ENCODE data around the gene COL27A1. TPM values are rescaled to one million over a fixed set of nuclear protein-coding genes. Genes with fewer than 3 reads are reported as not detected.

The COL27A1 gene
- total and polyA plus RNA-seq, 2 donors (not counting 1 experiment from before 2014, with no cell fraction given) = 0.16 to 0.27 TPM

DNA sequence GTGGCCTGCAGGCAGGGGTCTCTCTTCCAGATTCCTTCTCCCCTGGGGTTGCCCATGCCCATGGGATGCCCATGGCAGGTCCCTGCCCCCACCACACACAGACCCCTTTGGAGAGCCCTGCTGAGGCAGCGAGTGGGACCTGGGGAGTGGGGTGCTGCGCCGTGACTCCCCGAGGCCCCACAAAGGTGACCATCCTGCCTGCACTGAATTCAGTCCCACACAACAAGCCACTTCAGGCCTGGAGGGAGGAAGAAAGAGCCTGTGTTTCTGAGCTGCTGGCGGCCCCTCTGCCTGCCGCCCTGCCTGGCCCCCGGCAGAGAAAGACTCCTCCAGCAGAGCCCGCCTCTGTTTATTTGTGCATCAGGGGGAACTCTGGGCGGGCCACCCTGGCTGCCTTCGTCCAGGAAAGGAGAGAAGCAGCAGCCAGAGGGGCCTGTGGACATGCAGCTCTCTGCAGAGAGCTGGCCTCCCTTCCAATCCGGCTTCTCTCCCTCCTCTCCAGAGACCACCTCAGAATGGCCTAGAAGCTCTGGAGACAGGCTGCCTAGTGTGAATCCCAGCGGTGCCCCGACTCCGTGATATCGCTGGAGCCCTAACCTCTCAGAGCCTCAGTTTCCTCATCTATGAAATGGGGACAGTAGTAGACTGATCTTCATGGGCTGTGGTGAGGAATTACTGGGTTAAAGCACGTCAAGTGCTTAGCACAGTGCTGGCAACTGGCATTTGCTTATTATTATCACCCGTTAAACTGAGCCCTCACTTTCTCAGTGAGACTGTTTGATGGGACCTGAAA, 72.9 kb downstream of the COL27A1 start:
- H3K27me3 Mint-ChIP-seq = peaks cover 4% of the 10 kb centered on the region
- no peak overlapping the region for H3K27ac Mint-ChIP-seq
- H3K4me3 Mint-ChIP-seq = no peak overlapping the region
- no peak for DNase-seq
- H3K79me2 ChIP-seq (ENCODE audit: control insufficient read depth, insufficient read depth, low read length) = no peaks in the 10 kb centered on the region
- TF ChIP-seq, protein P1, sequence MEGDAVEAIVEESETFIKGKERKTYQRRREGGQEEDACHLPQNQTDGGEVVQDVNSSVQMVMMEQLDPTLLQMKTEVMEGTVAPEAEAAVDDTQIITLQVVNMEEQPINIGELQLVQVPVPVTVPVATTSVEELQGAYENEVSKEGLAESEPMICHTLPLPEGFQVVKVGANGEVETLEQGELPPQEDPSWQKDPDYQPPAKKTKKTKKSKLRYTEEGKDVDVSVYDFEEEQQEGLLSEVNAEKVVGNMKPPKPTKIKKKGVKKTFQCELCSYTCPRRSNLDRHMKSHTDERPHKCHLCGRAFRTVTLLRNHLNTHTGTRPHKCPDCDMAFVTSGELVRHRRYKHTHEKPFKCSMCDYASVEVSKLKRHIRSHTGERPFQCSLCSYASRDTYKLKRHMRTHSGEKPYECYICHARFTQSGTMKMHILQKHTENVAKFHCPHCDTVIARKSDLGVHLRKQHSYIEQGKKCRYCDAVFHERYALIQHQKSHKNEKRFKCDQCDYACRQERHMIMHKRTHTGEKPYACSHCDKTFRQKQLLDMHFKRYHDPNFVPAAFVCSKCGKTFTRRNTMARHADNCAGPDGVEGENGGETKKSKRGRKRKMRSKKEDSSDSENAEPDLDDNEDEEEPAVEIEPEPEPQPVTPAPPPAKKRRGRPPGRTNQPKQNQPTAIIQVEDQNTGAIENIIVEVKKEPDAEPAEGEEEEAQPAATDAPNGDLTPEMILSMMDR (IDR thresholded peaks at IDR 0.05) = no peak
- no peak for TF ChIP-seq EZH2 (IDR thresholded peaks at IDR 0.05; ENCODE audit: borderline replicate concordance, insufficient read depth, low read depth, low read length, poor library complexity, severe bottlenecking)
- H3K27me3 ChIP-seq (replicated peaks in 1 of 4; ENCODE audit: control extremely low read depth in 1 of 4, control insufficient read depth in 3 of 4, insufficient read depth in 4 of 4, low read length in 3 of 4) = no peaks in the 10 kb centered on the region
- no peak overlapping the region for H3K9ac ChIP-seq (ENCODE audit: low read length)
- no peak overlapping the region for H3K27ac ChIP-seq (ENCODE audit: low read length in 2 of 2)
- no peak overlapping the region for H2AFZ ChIP-seq (ENCODE audit: insufficient read depth, low read depth, low read length, poor library complexity, severe bottlenecking)
- no peaks in the 10 kb centered on the region for H3K9me3 ChIP-seq (ENCODE audit: control extremely low read depth in 1 of 3, control insufficient read depth in 2 of 3, insufficient read depth in 1 of 3, low read length in 2 of 3)
- H3K4me2 ChIP-seq (replicated peaks; ENCODE audit: low read depth, low read length, poor library complexity, severe bottlenecking) = no peak overlapping the region
- no peaks in the 10 kb centered on the region for H3K4me1 Mint-ChIP-seq
- ChIA-PET POLR2A (no interaction called here), CTCF (no interaction called here)
- intact Hi-C loops (cut with micrococcal nuclease) = no loop called here
- no peak overlapping the region for H3K4me3 ChIP-seq (ENCODE audit: control extremely low read depth in 1 of 5, extremely low read depth in 1 of 5, insufficient read depth in 1 of 5, low read depth in 2 of 5, low read length in 4 of 5)
- H3K9me3 Mint-ChIP-seq (ENCODE audit: insufficient read depth) = no peaks in the 10 kb centered on the region
- H3K36me3 ChIP-seq (replicated peaks in 1 of 2; ENCODE audit: control extremely low read depth in 1 of 2, control insufficient read depth in 1 of 2, extremely low read depth in 1 of 2, insufficient read depth in 2 of 2, low read length in 1 of 2) = no peaks in the 10 kb centered on the region
- no peaks in the 10 kb centered on the region for H4K20me1 ChIP-seq (ENCODE audit: control insufficient read depth, insufficient read depth, low read length, poor library complexity, severe bottlenecking)
- WGBS (ENCODE audit: insufficient coverage) = 95% methylated on average over 10 of the region's 17 CpGs
- H3K4me1 ChIP-seq (ENCODE audit: control insufficient read depth in 2 of 2, insufficient read depth in 2 of 2, low read length in 2 of 2) = no peaks in the 10 kb centered on the region
- no peak for ATAC-seq (ENCODE audit: low read depth)

DNA sequence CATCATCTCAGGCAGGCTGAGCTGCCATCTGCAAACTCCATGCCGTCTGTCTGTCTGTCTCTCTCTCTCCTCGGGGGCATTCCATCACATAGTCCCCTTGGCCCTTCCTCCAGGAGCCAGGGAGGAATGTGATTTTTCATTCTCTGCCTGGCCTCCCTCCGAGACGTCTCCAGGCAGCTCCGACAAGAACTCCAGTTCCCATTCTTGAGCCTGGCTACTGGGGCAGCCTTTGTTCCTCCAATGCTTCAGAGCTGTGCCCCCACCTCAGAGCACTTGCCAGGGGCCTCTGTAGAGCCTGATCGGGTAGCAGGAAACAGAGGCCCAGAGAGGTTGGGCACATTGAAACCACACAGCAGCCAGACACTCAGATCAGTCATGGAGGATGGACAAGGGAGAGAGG, 74.0 kb downstream of the COL27A1 start:
- H3K9me3 ChIP-seq (ENCODE audit: control extremely low read depth in 1 of 3, control insufficient read depth in 2 of 3, insufficient read depth in 1 of 3, low read length in 2 of 3) = no peaks in the 10 kb centered on the region
- ATAC-seq (ENCODE audit: low read depth) (no peak), DNase-seq (no peak)
- Mint-ChIP-seq H3K4me3 (no peak overlapping the region), H3K27ac (no peak overlapping the region), H3K27me3 (peaks cover 4% of the 10 kb centered on the region), H3K4me1 (no peaks in the 10 kb centered on the region), H3K9me3 (ENCODE audit: insufficient read depth) (no peaks in the 10 kb centered on the region)
- WGBS (ENCODE audit: insufficient coverage) = 88% methylated on average over 6 of the region's 6 CpGs
- no peak overlapping the region for H3K4me3 ChIP-seq (ENCODE audit: control extremely low read depth in 1 of 5, extremely low read depth in 1 of 5, insufficient read depth in 1 of 5, low read depth in 2 of 5, low read length in 4 of 5)
- POLR2A ChIA-PET = no interaction called here
- intact Hi-C loops (cut with micrococcal nuclease) = no loop called here
- H3K79me2 ChIP-seq (ENCODE audit: control insufficient read depth, insufficient read depth, low read length) = no peaks in the 10 kb centered on the region
- no peak overlapping the region for H3K9ac ChIP-seq (ENCODE audit: low read length)
- TF ChIP-seq, protein P1 (IDR thresholded peaks at IDR 0.05) = no peak
- TF ChIP-seq EZH2 (IDR thresholded peaks at IDR 0.05; ENCODE audit: borderline replicate concordance, insufficient read depth, low read depth, low read length, poor library complexity, severe bottlenecking) = no peak
- no peaks in the 10 kb centered on the region for H3K27me3 ChIP-seq (replicated peaks in 1 of 4; ENCODE audit: control extremely low read depth in 1 of 4, control insufficient read depth in 3 of 4, insufficient read depth in 4 of 4, low read length in 3 of 4)
- H3K36me3 ChIP-seq (replicated peaks in 1 of 2; ENCODE audit: control extremely low read depth in 1 of 2, control insufficient read depth in 1 of 2, extremely low read depth in 1 of 2, insufficient read depth in 2 of 2, low read length in 1 of 2) = no peaks in the 10 kb centered on the region
- no peak overlapping the region for H3K27ac ChIP-seq (ENCODE audit: low read length in 2 of 2)
- H3K4me2 ChIP-seq (replicated peaks; ENCODE audit: low read depth, low read length, poor library complexity, severe bottlenecking) = no peak overlapping the region
- CTCF ChIA-PET = no interaction called here
- no peaks in the 10 kb centered on the region for H3K4me1 ChIP-seq (ENCODE audit: control insufficient read depth in 2 of 2, insufficient read depth in 2 of 2, low read length in 2 of 2)
- no peaks in the 10 kb centered on the region for H4K20me1 ChIP-seq (ENCODE audit: control insufficient read depth, insufficient read depth, low read length, poor library complexity, severe bottlenecking)
- no peak overlapping the region for H2AFZ ChIP-seq (ENCODE audit: insufficient read depth, low read depth, low read length, poor library complexity, severe bottlenecking)
